Brain microvascular endothelial cell (primary cell): ENCODE data around the gene MGMT.

Experiments
- DNase-seq: peaks from one replicate; pipeline ENCODE4 v3.0.0-alpha.2; 2020
- H3K27ac ChIP-seq: fragments of 250-450 bp; sonication (Bioruptor Pico); 2 replicates; pipeline ENCODE4 v1.5.1; 2020; ENCODE audit warnings: mild to moderate bottlenecking, moderate library complexity
- H3K27me3 ChIP-seq: fragments of 250-450 bp; sonication (Bioruptor Pico); replicated peaks from 2 replicates; pipeline ENCODE4 v1.5.1; 2020; ENCODE audit warnings: mild to moderate bottlenecking
- H3K36me3 ChIP-seq: fragments of 250-450 bp; sonication (Bioruptor Pico); replicated peaks from 2 replicates; pipeline ENCODE4 v1.5.1; 2020; ENCODE audit warnings: mild to moderate bottlenecking
- H3K4me3 ChIP-seq: 2 replicates; pipeline ENCODE4 v1.5.1; 2011; ENCODE audit warnings: low read depth, mild to moderate bottlenecking, control low read depth, low read length, moderate library complexity
- CTCF ChIP-seq: IDR thresholded peaks from 2 replicates; pipeline ENCODE4 v1.5.1; 2011; ENCODE audit warnings: low read depth, mild to moderate bottlenecking, moderate library complexity, low read length, control low read depth, inconsistent platforms; ENCODE audit errors: missing control alignments
- in situ Hi-C: cut with HindIII; loops from 2 replicates; pipeline ENCODE4 v1.10.0; 2017; ENCODE audit warnings: low sequenced_read_pairs, low pct_ligation_motif_present

MGMT gene

GRCh38 chr10:129730993-129731325 lies 263.9 kb downstream of the MGMT start:
- Histone ChIP-seq H3K27me3 (no peaks in the 10 kb centered on the region), H3K27ac (no peak overlapping the region), H3K4me3 (no peak overlapping the region), H3K36me3 (no peaks in the 10 kb centered on the region)
- TF ChIP-seq CTCF: no peak
- no peak for DNase-seq
- in situ Hi-C loops: no loop called here

- Histone ChIP-seq H3K27ac (no peak overlapping the region), H3K27me3 (no peaks in the 10 kb centered on the region), H3K36me3 (no peaks in the 10 kb centered on the region), H3K4me3 (no peak overlapping the region)
- no peak for DNase-seq
- in situ Hi-C loops: no loop called here
- no peak for TF ChIP-seq CTCF
These were observed 273.7 kb downstream of the MGMT start for GRCh38 chr10:129740532-129741279.

GRCh38 chr10:129741280-129741977 lies 274.4 kb downstream of the MGMT start:
- H3K36me3 ChIP-seq: no peaks in the 10 kb centered on the region
- DNase-seq: no peak
- no peak overlapping the region for H3K27ac ChIP-seq
- TF ChIP-seq CTCF: no peak
- H3K4me3 ChIP-seq: no peak overlapping the region
- in situ Hi-C loops: no loop called here
- H3K27me3 ChIP-seq: no peaks in the 10 kb centered on the region

- in situ Hi-C loops: no loop called here
- no peak overlapping the region for H3K4me3 ChIP-seq
- no peak overlapping the region for H3K27ac ChIP-seq
- no peak for TF ChIP-seq CTCF
- DNase-seq: no peak
- H3K36me3 ChIP-seq: no peaks in the 10 kb centered on the region
- no peaks in the 10 kb centered on the region for H3K27me3 ChIP-seq
These were observed 275.1 kb downstream of the MGMT start for GRCh38 chr10:129741978-129742741.

GRCh38 chr10:129742742-129743550 lies 275.9 kb downstream of the MGMT start:
- Histone ChIP-seq H3K27ac (no peak overlapping the region), H3K36me3 (no peaks in the 10 kb centered on the region), H3K27me3 (no peaks in the 10 kb centered on the region), H3K4me3 (no peak overlapping the region)
- no peak for DNase-seq
- no peak for TF ChIP-seq CTCF
- in situ Hi-C loops: no loop called here
